MCF 10A (cell line): Measurements from ENCODE around the gene IDI1. TPM values are rescaled to one million over a fixed set of nuclear protein-coding genes. Genes with fewer than 3 reads are reported as not detected.

Experiments
- BruUV-seq: library from RNA; stranded (reverse); fragments of 400-500 nt; replicated peaks from 2 replicates; lab custom pipeline; 2021; lab: Mats Ljungman, UMichigan
- CTCF ChIA-PET: fragments of 300-600 bp; sonication (Branson Sonifier 250); formaldehyde crosslinking; extraction: SDS; loops from one replicate; lab custom pipeline; 2021; ENCODE audit warnings: antibody characterized with exemption, inconsistent platforms; lab: Yijun Ruan, JAX
- POLR2A ChIA-PET: fragments of 300-600, 350-650 bp; sonication (Branson Sonifier 250); formaldehyde crosslinking; extraction: SDS; loops from one replicate; lab custom pipeline; 2020; ENCODE audit warnings: antibody characterized with exemption, inconsistent platforms; lab: Yijun Ruan, JAX
- DNase-seq: peaks from one replicate; pipeline ENCODE4 v3.0.0-alpha.2; 2018; ENCODE audit not compliant: unreplicated experiment
- H3K27ac Mint-ChIP-seq: one replicate; pipeline ENCODE4 v1.8.0; 2022; ENCODE audit warnings: mild to moderate bottlenecking, low read depth, mixed read lengths; ENCODE audit not compliant: unreplicated experiment
- H3K27me3 Mint-ChIP-seq: one replicate; pipeline ENCODE4 v1.8.0; 2022; ENCODE audit warnings: mixed read lengths; ENCODE audit not compliant: insufficient read depth, unreplicated experiment
- H3K36me3 Mint-ChIP-seq: one replicate; pipeline ENCODE4 v1.8.0; 2022; ENCODE audit warnings: mild to moderate bottlenecking, moderate library complexity, mixed read lengths; ENCODE audit not compliant: insufficient read depth, unreplicated experiment
- H3K4me1 Mint-ChIP-seq: one replicate; pipeline ENCODE4 v1.8.0; 2022; ENCODE audit warnings: mixed read lengths; ENCODE audit not compliant: insufficient read depth, unreplicated experiment
- H3K4me3 Mint-ChIP-seq: one replicate; pipeline ENCODE4 v1.8.0; 2022; ENCODE audit warnings: mild to moderate bottlenecking, moderate library complexity, mixed read lengths; ENCODE audit not compliant: unreplicated experiment
- H3K9me3 Mint-ChIP-seq: one replicate; pipeline ENCODE4 v1.8.0; 2022; ENCODE audit warnings: mixed read lengths; ENCODE audit not compliant: unreplicated experiment
- CTCF ChIP-seq: fragments of 200-600 bp; IDR thresholded peaks from one replicate; pipeline ENCODE4 v1.8.0; 2022; ENCODE audit warnings: antibody characterized with exemption, mild to moderate bottlenecking; ENCODE audit not compliant: unreplicated experiment
- intact Hi-C: fragments of 100-400 bp; cut with micrococcal nuclease; formaldehyde crosslinking; loops from 2 replicates; pipeline ENCODE4 v1.14.1; 2022
- total RNA-seq: library from RNA; stranded (reverse); gene quantifications from 2 replicates; pipeline ENCODE4 v1.2.3, GENCODE V29; 2022

Gene IDI1
- total RNA-seq, 1 experiment from 2014 or later = 25.1 TPM

GRCh38 chr10:1036341-1036791 lies 12.6 kb downstream of the IDI1 start:
- DNase-seq = peak; percentile 90
- Mint-ChIP-seq H3K9me3 (no peaks in the 10 kb centered on the region), H3K27me3 (no peaks in the 10 kb centered on the region), H3K27ac (peak overlapping the region; percentile 89), H3K4me1 (peaks cover 19% of the 10 kb centered on the region), H3K36me3 (peaks cover 24% of the 10 kb centered on the region), H3K4me3 (peak overlapping the region; percentile 28)
- ChIA-PET POLR2A (interaction anchor here (0.6 to 9.2 kb wide), 10 partner anchors 8 to 1748 kb away, joined by 3 to 217 read pairs (median 6); partner anchors contain the start of genes GTPBP4, IDI1, LARP4B and WDR37), CTCF (no interaction called here)
- no peak for TF ChIP-seq CTCF
- no TSS peak for BruUV-seq
- intact Hi-C loops = no loop called here

- BruUV-seq = no TSS peak
- peaks cover 19% of the 10 kb centered on the region for H3K4me1 Mint-ChIP-seq
- CTCF ChIA-PET = interaction anchor here (0.7 kb wide), 4 partner anchors 41 to 702 kb away, joined by 3 to 4 read pairs (median 3); no protein-coding TSS in a partner anchor
These were observed 13.7 kb downstream of the IDI1 start for GRCh38 chr10:1035201-1035600.

GRCh38 chr10:1034758-1035157 lies 14.2 kb downstream of the IDI1 start:
- Mint-ChIP-seq H3K4me1 (peaks cover 19% of the 10 kb centered on the region), H3K27me3 (no peaks in the 10 kb centered on the region), H3K4me3 (no peak overlapping the region), H3K36me3 (peaks cover 9% of the 10 kb centered on the region), H3K27ac (no peak overlapping the region), H3K9me3 (no peaks in the 10 kb centered on the region)
- intact Hi-C loops = no loop called here
- TF ChIP-seq CTCF = no peak
- BruUV-seq = no TSS peak
- DNase-seq = no peak
- CTCF ChIA-PET = interaction anchor here (0.7 kb wide), 1 partner anchor 702 kb away, joined by 3 read pairs; no protein-coding TSS in a partner anchor
- POLR2A ChIA-PET = interaction anchor here (0.6 to 9.2 kb wide), 5 partner anchors 15 to 1922 kb away, joined by 4 to 217 read pairs (median 6); partner anchors contain the start of genes IDI1, LARP4B and WDR37

More at GRCh38 chr10:1035201-1035600, 13.7 kb downstream of the IDI1 start:
- DNase-seq = no peak
- intact Hi-C loops = no loop called here
- H3K27me3 Mint-ChIP-seq = no peaks in the 10 kb centered on the region
- TF ChIP-seq CTCF = no peak
- POLR2A ChIA-PET = interaction anchor here (1.7 to 9.2 kb wide), 5 partner anchors 11 to 104 kb away, joined by 6 to 217 read pairs (median 24); partner anchors contain the start of genes GTPBP4, IDI1, LARP4B and WDR37
- peaks cover 12% of the 10 kb centered on the region for H3K36me3 Mint-ChIP-seq
- H3K9me3 Mint-ChIP-seq = no peaks in the 10 kb centered on the region
- peak overlapping the region; percentile 89 for H3K27ac Mint-ChIP-seq
- no peak overlapping the region for H3K4me3 Mint-ChIP-seq

GRCh38 chr10:1033601-1034000 lies 15.3 kb downstream of the IDI1 start:
- no peaks in the 10 kb centered on the region for H3K9me3 Mint-ChIP-seq
- DNase-seq = no peak
- TF ChIP-seq CTCF = no peak
- H3K4me1 Mint-ChIP-seq = peaks cover 19% of the 10 kb centered on the region
- BruUV-seq = no TSS peak
- ChIA-PET POLR2A (interaction anchor here (0.8 to 9.2 kb wide), 3 partner anchors 19 to 47 kb away, joined by 4 to 217 read pairs (median 4); partner anchors contain the start of genes GTPBP4, IDI1 and WDR37), CTCF (interaction anchor here (0.8 to 1.1 kb wide), 2 partner anchors 13 to 19 kb away, joined by 3 to 4 read pairs; no protein-coding TSS in a partner anchor)
- peaks cover 9% of the 10 kb centered on the region for H3K36me3 Mint-ChIP-seq
- H3K4me3 Mint-ChIP-seq = no peak overlapping the region
- intact Hi-C loops = no loop called here
- no peaks in the 10 kb centered on the region for H3K27me3 Mint-ChIP-seq
- H3K27ac Mint-ChIP-seq = no peak overlapping the region
